PC-9 (cell line): ENCODE measurements around the gene PTPN1. TPM values are rescaled to one million over a fixed set of nuclear protein-coding genes. Genes with fewer than 3 reads are reported as not detected.
"Not testable (repeated sequence)": the region's sequence is repeated elsewhere in the genome, so short reads cannot be mapped to it uniquely, and the experiment has no call there.

ENCODE experiments used
- BruUV-seq: library from RNA; stranded (reverse); fragments of 400-500 nt; replicated peaks from 2 replicates; lab custom pipeline; 2021; lab: Mats Ljungman, UMichigan
- CTCF ChIA-PET: fragments of 300-600 bp; sonication (Branson Sonifier 250); formaldehyde crosslinking; loops from one replicate; lab custom pipeline; 2022; ENCODE audit warnings: antibody characterized with exemption; lab: Charles Lee
- POLR2A ChIA-PET: fragments of 300-600 bp; sonication (Branson Sonifier 250); formaldehyde crosslinking; loops from one replicate; lab custom pipeline; 2022; ENCODE audit warnings: antibody characterized with exemption; ENCODE audit not compliant: unreplicated experiment; lab: Charles Lee
- DNase-seq, 2 experiments: peaks; one replicate each; pipeline versions ENCODE4 v3.0.0 to v3.0.0-alpha.2; 2015 to 2022; ENCODE audit warnings: mixed read lengths in 1 of 2
- H2AFZ ChIP-seq: fragments of 200-600 bp; sonication (generic); 2 replicates; pipeline ENCODE4 v1.8.1; 2017; ENCODE audit warnings: antibody characterized with exemption
- H3F3A ChIP-seq: fragments of 200-600 bp; sonication (generic); 2 replicates; pipeline ENCODE4 v1.8.1; 2017; ENCODE audit warnings: antibody characterized with exemption, mild to moderate bottlenecking, low read depth; ENCODE audit not compliant: insufficient read depth
- H3K27ac ChIP-seq: fragments of 200-600 bp; sonication (generic); 2 replicates; pipeline ENCODE4 v1.6.1; 2016; ENCODE audit warnings: mixed run types
- H3K27me3 ChIP-seq: fragments of 200-600 bp; sonication (generic); 2 replicates; pipeline ENCODE4 v1.6.1; 2016; ENCODE audit warnings: low read depth, mixed run types; ENCODE audit not compliant: insufficient read depth
- H3K36me3 ChIP-seq: fragments of 200-600 bp; sonication (generic); 2 replicates; pipeline ENCODE4 v1.6.1; 2016; ENCODE audit warnings: low read depth, mixed run types
- H3K4me1 ChIP-seq: fragments of 200-600 bp; sonication (generic); replicated peaks from 2 replicates; pipeline ENCODE4 v1.6.1; 2016; ENCODE audit warnings: mixed run types; ENCODE audit not compliant: insufficient read depth
- H3K4me2 ChIP-seq: fragments of 200-600 bp; sonication (generic); 2 replicates; pipeline ENCODE4 v1.6.1; 2017; ENCODE audit warnings: mixed run types
- H3K4me3 ChIP-seq: fragments of 200-600 bp; sonication (generic); 2 replicates; pipeline ENCODE4 v1.6.1; 2016; ENCODE audit warnings: mixed run types
- H3K79me2 ChIP-seq: fragments of 200-600 bp; sonication (generic); 2 replicates; pipeline ENCODE4 v1.6.1; 2017; ENCODE audit warnings: low read depth, mixed run types
- H3K9me2 ChIP-seq: fragments of 200-600 bp; sonication (generic); 2 replicates; pipeline ENCODE4 v1.8.1; 2017; ENCODE audit warnings: mild to moderate bottlenecking; ENCODE audit not compliant: insufficient read depth
- H3K9me3 ChIP-seq: fragments of 200-600 bp; sonication (generic); 2 replicates; pipeline ENCODE4 v1.8.1; 2016; ENCODE audit warnings: low read depth; ENCODE audit not compliant: insufficient read depth
- H4K20me1 ChIP-seq: fragments of 200-600 bp; sonication (generic); 2 replicates; pipeline ENCODE4 v1.8.1; 2017; ENCODE audit not compliant: insufficient read depth
- EZH2 ChIP-seq: fragments of 200-600 bp; sonication (generic); IDR thresholded peaks from 2 replicates; pipeline ENCODE4 v1.8.0; 2017; ENCODE audit warnings: antibody characterized with exemption, low read depth
- intact Hi-C: fragments of 100-400 bp; cut with micrococcal nuclease; formaldehyde crosslinking; loops from one replicate; pipeline ENCODE4 v1.10.0; 2022; ENCODE audit not compliant: unreplicated experiment
- total RNA-seq: library from RNA; stranded (reverse); gene quantifications from 2 replicates; pipeline ENCODE4 v1.2.3, GENCODE V29; 2021
- TF ChIP-seq, protein P1 (sequence below): fragments of 200-600 bp; sonication (generic); conservative IDR thresholded peaks from 2 replicates; pipeline ENCODE4 v1.6.1; 2017; ENCODE audit warnings: mixed run types, antibody characterized with exemption, mild to moderate bottlenecking, moderate library complexity

PTPN1 gene
- total RNA-seq, 1 experiment from 2014 or later = 59.8 TPM

DNA sequence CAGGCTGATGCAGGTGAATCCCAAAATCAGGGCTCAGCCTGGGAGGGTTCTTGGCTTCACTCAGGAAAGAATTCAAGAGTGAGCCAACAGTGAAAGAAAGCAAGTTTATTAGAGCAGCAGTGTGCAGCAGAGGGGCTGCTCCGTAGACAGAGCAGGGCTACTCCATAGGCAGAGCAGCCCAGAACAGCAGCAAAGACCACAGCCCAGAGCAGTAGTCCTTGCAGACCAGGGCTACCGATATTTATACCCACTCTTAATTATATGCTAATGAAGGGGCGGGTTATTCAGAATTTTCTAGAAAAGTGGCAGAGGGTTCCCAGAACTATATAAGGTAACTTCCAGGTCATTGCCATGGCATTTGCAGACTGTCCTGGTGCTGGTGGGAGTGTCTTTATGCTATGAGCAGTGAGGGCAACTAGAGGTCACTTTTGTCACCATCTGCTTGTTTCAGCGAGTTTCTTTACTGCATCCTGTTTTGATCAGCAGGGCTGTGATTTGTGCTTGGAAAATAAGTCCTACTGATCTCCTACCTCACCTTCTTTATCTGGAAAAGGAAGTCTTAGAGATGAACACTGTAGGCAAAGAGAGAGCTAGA lies 39.8 kb upstream of the PTPN1 start:
- CTCF ChIA-PET = no interaction called here
- intact Hi-C loops = no loop called here
- H3K79me2 ChIP-seq = no peaks in the 10 kb centered on the region
- no peaks in the 10 kb centered on the region for H3K9me3 ChIP-seq
- no peak overlapping the region for H3K27ac ChIP-seq
- H3K4me2 ChIP-seq = peak overlapping the region; percentile 4; the same call in 1 of the 2 replicates
- no peaks in the 10 kb centered on the region for H3K36me3 ChIP-seq
- peaks cover 22% of the 10 kb centered on the region for H3K4me1 ChIP-seq
- H3K4me3 ChIP-seq = no peak overlapping the region
- no TSS peak for BruUV-seq
- H2AFZ ChIP-seq = no peak overlapping the region
- POLR2A ChIA-PET = interaction anchor here (0.6 to 0.7 kb wide), 2 partner anchors 39 to 155 kb away, joined by 8 to 23 read pairs; no protein-coding TSS in a partner anchor
- H3F3A ChIP-seq = peaks cover 22% of the 10 kb centered on the region
- no peaks in the 10 kb centered on the region for H4K20me1 ChIP-seq
- no peaks in the 10 kb centered on the region for H3K27me3 ChIP-seq
- H3K9me2 ChIP-seq = no peaks in the 10 kb centered on the region
- no peak for DNase-seq
- TF ChIP-seq EZH2 = no peak

- H3K27me3 ChIP-seq = no peaks in the 10 kb centered on the region
- H3F3A ChIP-seq = peaks cover 20% of the 10 kb centered on the region
- no peaks in the 10 kb centered on the region for H3K79me2 ChIP-seq
- H3K9me3 ChIP-seq = no peaks in the 10 kb centered on the region
- no TSS peak for BruUV-seq
- H3K4me2 ChIP-seq = peak overlapping the region; percentile 4; the same call in 1 of the 2 replicates
- ChIA-PET CTCF (interaction anchor here (0.6 kb wide), 1 partner anchor 35 kb away, joined by 10 read pairs; no protein-coding TSS in a partner anchor), POLR2A (interaction anchor here (0.6 to 0.7 kb wide), 4 partner anchors 249 to 397 kb away, joined by 3 to 10 read pairs (median 4); no protein-coding TSS in a partner anchor)
- H3K27ac ChIP-seq = no peak overlapping the region
- no peak overlapping the region for H3K4me3 ChIP-seq
- no peak overlapping the region for H2AFZ ChIP-seq
- peaks cover 28% of the 10 kb centered on the region for H3K4me1 ChIP-seq
- H3K9me2 ChIP-seq = no peaks in the 10 kb centered on the region
- intact Hi-C loops = no loop called here
- no peaks in the 10 kb centered on the region for H3K36me3 ChIP-seq
- peak in 1 of 2 experiments; percentile 80 for DNase-seq
- TF ChIP-seq, protein P1, sequence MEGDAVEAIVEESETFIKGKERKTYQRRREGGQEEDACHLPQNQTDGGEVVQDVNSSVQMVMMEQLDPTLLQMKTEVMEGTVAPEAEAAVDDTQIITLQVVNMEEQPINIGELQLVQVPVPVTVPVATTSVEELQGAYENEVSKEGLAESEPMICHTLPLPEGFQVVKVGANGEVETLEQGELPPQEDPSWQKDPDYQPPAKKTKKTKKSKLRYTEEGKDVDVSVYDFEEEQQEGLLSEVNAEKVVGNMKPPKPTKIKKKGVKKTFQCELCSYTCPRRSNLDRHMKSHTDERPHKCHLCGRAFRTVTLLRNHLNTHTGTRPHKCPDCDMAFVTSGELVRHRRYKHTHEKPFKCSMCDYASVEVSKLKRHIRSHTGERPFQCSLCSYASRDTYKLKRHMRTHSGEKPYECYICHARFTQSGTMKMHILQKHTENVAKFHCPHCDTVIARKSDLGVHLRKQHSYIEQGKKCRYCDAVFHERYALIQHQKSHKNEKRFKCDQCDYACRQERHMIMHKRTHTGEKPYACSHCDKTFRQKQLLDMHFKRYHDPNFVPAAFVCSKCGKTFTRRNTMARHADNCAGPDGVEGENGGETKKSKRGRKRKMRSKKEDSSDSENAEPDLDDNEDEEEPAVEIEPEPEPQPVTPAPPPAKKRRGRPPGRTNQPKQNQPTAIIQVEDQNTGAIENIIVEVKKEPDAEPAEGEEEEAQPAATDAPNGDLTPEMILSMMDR = no peak
- TF ChIP-seq EZH2 = no peak
- H4K20me1 ChIP-seq = no peaks in the 10 kb centered on the region
Observed at GRCh38 chr20:50471231-50471630, 39.0 kb upstream of the PTPN1 start.

- H3K36me3 ChIP-seq = no peaks in the 10 kb centered on the region
- peaks cover 28% of the 10 kb centered on the region for H3K4me1 ChIP-seq
- no peaks in the 10 kb centered on the region for H3K9me2 ChIP-seq
- ChIA-PET CTCF (no interaction called here), POLR2A (no interaction called here)
- H4K20me1 ChIP-seq = no peaks in the 10 kb centered on the region
- no TSS peak for BruUV-seq
- H3K27me3 ChIP-seq = no peaks in the 10 kb centered on the region
- no peak overlapping the region for H3K4me2 ChIP-seq
- no peak for DNase-seq
- intact Hi-C loops = no loop called here
- no peaks in the 10 kb centered on the region for H3K79me2 ChIP-seq
- no peak overlapping the region for H2AFZ ChIP-seq
- no peak overlapping the region for H3K4me3 ChIP-seq
- H3F3A ChIP-seq = peaks cover 20% of the 10 kb centered on the region
- TF ChIP-seq, protein P1 = no peak
- no peak for TF ChIP-seq EZH2
- no peaks in the 10 kb centered on the region for H3K9me3 ChIP-seq
- no peak overlapping the region for H3K27ac ChIP-seq
Observed at GRCh38 chr20:50472693-50473664, 37.2 kb upstream of the PTPN1 start.

DNA sequence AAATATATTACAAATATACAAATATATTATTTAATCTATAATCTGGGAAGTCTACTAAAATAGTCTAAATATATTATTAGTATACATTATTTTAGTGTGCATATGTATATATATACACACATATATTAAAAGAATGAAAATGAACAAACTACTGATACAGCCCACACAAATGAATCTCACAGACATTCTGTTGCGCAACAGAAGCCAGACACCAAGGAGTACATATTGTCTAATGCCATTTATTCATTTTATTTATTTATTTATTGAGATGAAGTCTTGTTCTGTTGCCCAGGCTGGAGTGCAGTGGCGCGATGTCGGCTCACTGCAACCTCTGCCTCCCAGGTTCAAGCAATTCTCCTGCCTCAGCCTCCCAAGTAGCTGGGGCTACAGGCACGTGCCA lies 35.8 kb upstream of the PTPN1 start:
- H3K27me3 ChIP-seq, intact Hi-C loops, H3K4me2 ChIP-seq, H4K20me1 ChIP-seq, POLR2A ChIA-PET, H3K4me3 ChIP-seq, BruUV-seq, H3K36me3 ChIP-seq, H2AFZ ChIP-seq, H3K9me3 ChIP-seq, CTCF ChIA-PET, H3K27ac ChIP-seq, H3K9me2 ChIP-seq, DNase-seq, H3K79me2 ChIP-seq: not testable (repeated sequence)
- Histone ChIP-seq H3F3A (peaks cover 20% of the 10 kb centered on the region), H3K4me1 (peaks cover 28% of the 10 kb centered on the region)
